Epithelial cell of proximal tubule (primary cell): ENCODE measurements around the gene UGDH. TPM values are rescaled to one million over a fixed set of nuclear protein-coding genes. Genes with fewer than 3 reads are reported as not detected.
"Not testable (repeated sequence)": the region's sequence is repeated elsewhere in the genome, so short reads cannot be mapped to it uniquely, and the experiment has no call there.

Experiments
- DNase-seq: peaks from one replicate; pipeline ENCODE4 v3.0.0-alpha.2; 2011; ENCODE audit warnings: low read depth
- H3K4me3 ChIP-seq: 2 replicates; pipeline ENCODE4 v1.5.1; 2011; ENCODE audit warnings: low read depth, mild to moderate bottlenecking, low read length
- total RNA-seq: library from RNA; depleted of rRNA; stranded (reverse); fragments of >200 nt; gene quantifications from 2 replicates; pipeline ENCODE4 v1.2.3, GENCODE V29; 2015
- TF ChIP-seq, protein P1 (sequence below): conservative IDR thresholded peaks from 2 replicates; pipeline ENCODE4 v1.5.1; 2012; ENCODE audit warnings: low read depth, mild to moderate bottlenecking, low read length

UGDH gene
- total RNA-seq, 1 donor from 2014 or later: 97.4 TPM

DNA sequence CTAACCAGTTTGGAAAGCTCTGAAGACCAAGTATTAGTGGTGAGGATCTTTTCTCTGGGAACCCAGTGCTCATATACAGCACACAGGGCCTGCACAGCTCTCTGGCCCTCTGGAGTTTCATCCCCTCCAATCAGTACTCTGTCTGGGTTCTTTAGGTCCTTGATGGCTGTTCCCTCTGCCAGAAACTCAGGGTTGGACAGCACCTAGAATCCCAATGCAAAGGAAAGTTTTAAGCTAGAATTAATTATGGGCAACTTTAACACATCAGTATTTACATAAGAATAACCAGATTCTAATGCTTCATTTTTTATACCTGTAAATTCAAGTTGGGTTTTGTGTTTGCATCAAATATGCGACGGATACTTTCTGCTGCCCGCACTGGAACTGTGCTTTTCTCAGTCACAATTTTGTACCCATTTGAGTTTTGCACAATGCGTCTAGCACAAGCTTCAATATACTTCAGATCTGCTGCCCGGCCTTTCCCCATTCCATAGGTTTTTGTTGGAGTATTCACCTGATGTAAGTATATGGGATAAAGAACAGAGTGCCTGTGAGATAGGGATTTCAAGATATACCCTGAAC lies 16.8 kb downstream of the UGDH start:
- no peak for DNase-seq
- no peak overlapping the region for H3K4me3 ChIP-seq
- TF ChIP-seq, protein P1, sequence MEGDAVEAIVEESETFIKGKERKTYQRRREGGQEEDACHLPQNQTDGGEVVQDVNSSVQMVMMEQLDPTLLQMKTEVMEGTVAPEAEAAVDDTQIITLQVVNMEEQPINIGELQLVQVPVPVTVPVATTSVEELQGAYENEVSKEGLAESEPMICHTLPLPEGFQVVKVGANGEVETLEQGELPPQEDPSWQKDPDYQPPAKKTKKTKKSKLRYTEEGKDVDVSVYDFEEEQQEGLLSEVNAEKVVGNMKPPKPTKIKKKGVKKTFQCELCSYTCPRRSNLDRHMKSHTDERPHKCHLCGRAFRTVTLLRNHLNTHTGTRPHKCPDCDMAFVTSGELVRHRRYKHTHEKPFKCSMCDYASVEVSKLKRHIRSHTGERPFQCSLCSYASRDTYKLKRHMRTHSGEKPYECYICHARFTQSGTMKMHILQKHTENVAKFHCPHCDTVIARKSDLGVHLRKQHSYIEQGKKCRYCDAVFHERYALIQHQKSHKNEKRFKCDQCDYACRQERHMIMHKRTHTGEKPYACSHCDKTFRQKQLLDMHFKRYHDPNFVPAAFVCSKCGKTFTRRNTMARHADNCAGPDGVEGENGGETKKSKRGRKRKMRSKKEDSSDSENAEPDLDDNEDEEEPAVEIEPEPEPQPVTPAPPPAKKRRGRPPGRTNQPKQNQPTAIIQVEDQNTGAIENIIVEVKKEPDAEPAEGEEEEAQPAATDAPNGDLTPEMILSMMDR: no peak

DNA sequence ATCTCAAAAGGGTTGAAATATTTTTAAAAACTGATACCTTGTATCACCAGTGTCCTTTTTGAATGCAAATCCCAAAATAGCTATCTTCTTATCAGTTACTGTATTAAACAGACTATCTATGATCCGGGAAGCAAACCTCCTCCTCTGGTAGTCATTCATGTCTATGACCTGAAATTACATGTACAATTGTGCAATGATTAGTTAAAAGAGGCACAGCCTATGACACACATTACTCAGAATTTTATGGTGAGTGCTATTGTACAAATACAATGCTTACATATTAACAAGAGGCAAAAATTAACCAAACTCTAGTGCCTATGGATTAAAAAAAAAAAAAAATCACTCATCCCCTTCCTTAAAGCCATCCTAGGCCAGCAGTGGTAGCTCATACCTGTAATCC lies 21.7 kb downstream of the UGDH start:
- TF ChIP-seq, protein P1: no peak
- no peak overlapping the region for H3K4me3 ChIP-seq
- DNase-seq: no peak

DNA sequence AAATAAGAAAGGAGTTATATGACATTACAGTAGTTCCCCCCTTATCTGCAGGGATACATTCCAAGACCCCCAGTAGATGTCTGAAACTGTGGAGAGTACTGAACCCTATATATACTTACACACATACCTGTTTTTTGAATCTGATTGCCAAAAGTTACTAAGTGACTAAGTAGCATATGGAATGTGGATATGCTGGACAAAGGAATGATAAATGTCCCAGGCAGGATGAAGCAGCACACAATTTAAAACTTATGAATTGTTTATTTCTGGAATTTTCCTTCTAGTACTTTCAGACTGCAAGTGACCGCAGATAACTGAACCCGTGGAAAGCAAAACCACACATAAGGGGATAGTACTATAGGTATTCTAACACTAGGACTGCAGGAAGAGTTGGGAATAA lies 22.7 kb downstream of the UGDH start:
- DNase-seq: no peak
- TF ChIP-seq, protein P1: no peak
- H3K4me3 ChIP-seq: no peak overlapping the region

DNA sequence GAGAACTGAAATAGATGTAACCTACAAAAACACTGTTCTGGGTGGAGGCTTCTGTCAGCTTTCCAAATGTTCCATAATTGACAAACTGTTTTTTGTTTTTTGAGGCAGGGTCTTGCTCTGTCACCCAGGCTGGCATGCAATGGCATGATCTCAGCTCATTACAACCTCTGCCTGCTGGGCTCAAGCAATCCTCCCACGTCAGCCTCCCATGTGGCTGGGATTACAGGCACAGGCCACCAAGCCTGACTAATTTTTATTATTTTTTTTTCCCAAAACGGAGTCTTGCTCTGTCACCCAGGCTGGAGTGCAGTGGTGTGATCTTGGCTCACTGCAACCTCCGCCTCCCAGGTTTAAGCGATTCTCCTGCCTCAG lies 24.6 kb downstream of the UGDH start:
- not testable (repeated sequence) for DNase-seq, H3K4me3 ChIP-seq

DNA sequence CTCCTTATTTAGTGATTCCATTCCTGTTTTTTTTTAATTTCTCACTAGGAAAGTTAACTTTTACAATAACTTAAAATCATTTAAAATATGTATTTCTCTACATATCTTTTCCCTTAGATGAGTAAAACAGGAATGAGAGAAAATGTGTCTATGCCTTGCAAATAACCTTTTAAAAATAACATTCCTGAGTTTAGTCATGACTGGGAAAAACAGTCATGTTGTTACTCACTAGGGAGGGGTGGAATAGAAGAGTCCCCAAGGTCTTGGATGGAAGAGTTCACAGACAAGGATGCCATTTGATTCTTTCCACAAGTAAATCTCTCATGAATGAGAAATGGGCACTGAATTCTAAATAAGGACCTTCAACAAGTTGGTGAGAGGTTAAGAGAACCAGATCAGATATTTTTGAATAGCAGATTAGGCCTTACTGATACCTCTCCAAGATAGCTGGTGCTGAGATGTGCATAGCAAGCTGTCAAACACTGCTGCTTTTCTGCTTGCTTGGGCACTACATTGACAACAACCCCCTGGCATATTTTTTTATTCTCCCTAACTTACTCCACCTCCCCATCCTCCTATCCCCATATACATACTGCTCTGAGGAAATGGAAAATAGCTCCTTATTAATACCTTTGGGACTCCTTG lies 25.1 kb downstream of the UGDH start:
- TF ChIP-seq, protein P1: no peak
- no peak for DNase-seq
- H3K4me3 ChIP-seq: no peak overlapping the region

DNA sequence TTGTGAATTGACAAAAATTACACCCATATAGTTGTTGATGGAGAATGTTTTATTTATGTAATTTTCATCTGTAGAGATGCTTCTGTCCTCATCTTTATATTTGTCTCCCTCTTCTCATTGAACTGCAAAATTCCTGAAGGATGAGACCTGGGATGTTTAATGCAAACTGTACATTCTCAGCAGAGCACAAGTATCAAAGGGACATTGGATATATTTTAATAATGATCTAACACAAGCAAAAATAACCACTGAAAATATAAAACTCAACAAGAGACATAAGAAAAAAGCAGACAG lies 28.6 kb downstream of the UGDH start:
- TF ChIP-seq, protein P1: no peak
- DNase-seq: no peak
- H3K4me3 ChIP-seq: no peak overlapping the region

DNA sequence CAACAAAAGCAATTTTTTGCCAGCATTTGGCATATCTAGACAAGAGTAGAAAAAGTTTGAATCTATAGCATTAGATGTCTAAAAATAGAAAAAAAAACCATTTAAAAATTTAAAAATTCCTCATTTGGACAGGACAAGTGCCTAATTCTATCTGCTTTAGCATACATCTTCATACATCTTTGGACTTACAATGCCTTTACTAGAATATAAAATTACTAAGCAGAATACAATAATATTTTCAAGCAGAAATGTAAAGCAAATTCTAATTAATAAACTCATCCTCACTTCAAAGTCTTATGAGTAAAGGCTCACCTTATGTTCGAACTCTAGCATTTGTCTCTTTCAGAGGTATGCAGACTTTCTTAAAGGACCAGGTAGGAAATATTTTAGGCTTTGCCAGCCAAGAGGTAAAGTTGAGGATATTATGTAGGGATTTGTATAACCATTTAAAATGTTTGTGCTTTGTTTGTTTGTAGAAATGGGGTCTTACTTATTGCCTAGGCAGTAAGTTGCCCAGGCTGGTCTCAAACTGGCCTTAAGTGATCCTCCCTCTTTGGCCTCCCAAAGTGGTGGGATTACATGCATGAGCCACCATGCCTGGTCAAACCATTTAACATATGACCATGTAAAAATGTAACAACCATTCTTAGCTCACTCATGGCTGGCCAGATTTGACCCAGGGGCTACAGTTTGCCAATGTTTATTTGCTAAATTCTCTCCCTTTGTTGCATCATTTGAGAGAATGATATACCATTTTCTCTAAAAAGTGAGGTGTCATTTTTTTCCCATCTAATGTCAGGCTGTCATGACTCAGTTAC lies 29.1 kb downstream of the UGDH start:
- TF ChIP-seq, protein P1: no peak
- no peak overlapping the region for H3K4me3 ChIP-seq
- no peak for DNase-seq
